GM21390 (cell line): ENCODE measurements around the gene ACSS2.

Experiments used
- ATAC-seq: cut with Tn5 transposase; IDR thresholded peaks from one replicate; pipeline ENCODE4 v1.9.1; 2021; ENCODE audit not compliant: unreplicated experiment

ACSS2 gene

GRCh38 chr20:34971561-34972235, 95.3 kb downstream of the ACSS2 start:
- no peak for ATAC-seq

DNA sequence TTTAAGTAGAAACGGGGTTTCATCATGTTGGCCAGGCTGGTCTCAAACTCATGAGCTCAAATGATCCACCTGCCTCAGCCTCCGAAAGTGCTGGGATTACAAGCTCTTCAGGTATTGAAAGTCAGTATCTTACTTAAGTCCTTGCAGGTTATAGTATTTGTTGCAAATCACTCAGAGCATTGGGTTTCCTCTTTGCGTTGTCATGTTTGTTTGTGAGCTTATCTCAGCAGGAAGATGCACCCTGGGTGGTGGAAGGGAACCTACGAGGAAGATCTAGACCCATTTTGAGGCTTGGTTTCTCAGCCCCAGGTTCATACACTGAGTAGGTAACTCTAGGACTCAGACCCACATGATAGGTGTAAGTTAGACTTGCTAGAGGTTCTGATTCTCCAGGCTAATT, 97.8 kb downstream of the ACSS2 start:
- ATAC-seq, result no peak

DNA sequence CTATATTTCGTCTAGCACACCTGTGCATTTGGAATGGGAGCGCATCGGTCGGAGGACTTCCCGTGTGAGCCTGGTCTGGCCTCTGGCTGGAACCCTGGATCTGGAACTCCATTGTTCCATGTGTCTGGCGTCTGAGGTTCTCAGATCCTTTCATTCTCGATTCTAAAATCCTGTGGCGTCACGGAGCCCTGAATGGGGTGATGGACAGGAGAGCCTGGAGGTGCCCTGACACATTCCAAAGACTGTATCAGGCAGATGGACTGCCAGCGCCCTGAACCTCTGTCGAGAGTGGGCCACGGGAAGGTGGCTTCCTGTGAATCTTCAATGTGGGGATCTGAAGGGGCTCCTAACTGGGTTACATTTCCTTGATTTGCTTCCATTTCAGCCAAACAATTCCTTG, 99.9 kb downstream of the ACSS2 start:
- ATAC-seq, result no peak
